Liver (tissue), 9 donors: ENCODE results near the gene MIA3. TPM values are rescaled to one million over a fixed set of nuclear protein-coding genes. Genes with fewer than 3 reads are reported as not detected.

Source experiments
- DNase-seq: peaks from one replicate; pipeline ENCODE4 v3.0.0-alpha.2; 2017; ENCODE audit warnings: low spot score
- H3K27ac ChIP-seq, 2 donors: one replicate each; pipeline ENCODE4 v1.7.0; 2013; ENCODE audit warnings: inconsistent platforms in 2 of 2, low read length in 2 of 2, control low read depth in 1 of 2, low read depth in 1 of 2, mild to moderate bottlenecking in 1 of 2
- H3K27me3 ChIP-seq, 4 donors: one replicate each; pipeline versions ENCODE4 v1.6.1 to v1.7.0; 2013; ENCODE audit warnings: low read length in 3 of 4, inconsistent platforms in 1 of 4, mild to moderate bottlenecking in 1 of 4, moderate library complexity in 1 of 4; ENCODE audit not compliant: control insufficient read depth in 4 of 4, insufficient read depth in 4 of 4
- H3K36me3 ChIP-seq, 4 donors: one replicate each; pipeline versions ENCODE4 v1.6.1 to v1.7.0; 2013; ENCODE audit warnings: low read length in 3 of 4, mild to moderate bottlenecking in 3 of 4, low read depth in 1 of 4, moderate library complexity in 1 of 4; ENCODE audit not compliant: control insufficient read depth in 4 of 4, insufficient read depth in 3 of 4
- H3K4me1 ChIP-seq, 4 donors: one replicate each; pipeline versions ENCODE4 v1.6.1 to v1.7.0; 2013; ENCODE audit warnings: low read length in 3 of 4, mild to moderate bottlenecking in 3 of 4, moderate library complexity in 1 of 4; ENCODE audit not compliant: control insufficient read depth in 4 of 4, insufficient read depth in 4 of 4
- H3K4me3 ChIP-seq, 3 donors: one replicate each; pipeline versions ENCODE4 v1.6.1 to v1.7.0; 2013; ENCODE audit warnings: low read length in 3 of 3, control low read depth in 1 of 3, low read depth in 1 of 3, mild to moderate bottlenecking in 1 of 3
- H3K9ac ChIP-seq, 2 donors: one replicate each; pipeline ENCODE4 v1.7.0; 2013; ENCODE audit warnings: low read length in 2 of 2, mild to moderate bottlenecking in 2 of 2, moderate library complexity in 2 of 2, control low read depth in 1 of 2, low read depth in 1 of 2
- H3K9me3 ChIP-seq, 4 donors: one replicate each; pipeline versions ENCODE4 v1.6.1 to v1.7.0; 2013; ENCODE audit warnings: low read length in 3 of 4; ENCODE audit not compliant: control insufficient read depth in 4 of 4
- ATF3 ChIP-seq: IDR thresholded peaks from 2 replicates; pipeline ENCODE4 v1.6.1; 2016; ENCODE audit warnings: antibody characterized with exemption
- EGR1 ChIP-seq, 2 donors: IDR thresholded peaks; 2 replicates each; pipeline ENCODE4 v1.6.1; 2016 to 2018; ENCODE audit warnings: antibody characterized with exemption in 2 of 2, low read depth in 2 of 2
- FOXA1 ChIP-seq: IDR thresholded peaks from 2 replicates; pipeline ENCODE4 v1.6.1; 2016; ENCODE audit warnings: antibody characterized with exemption
- FOXA2 ChIP-seq: IDR thresholded peaks from 2 replicates; pipeline ENCODE4 v1.6.1; 2016; ENCODE audit warnings: antibody characterized with exemption
- GABPA ChIP-seq, 2 donors: IDR thresholded peaks in 1 of 2; conservative IDR thresholded peaks in 1 of 2; 2 replicates each; pipeline ENCODE4 v1.6.1; 2016; ENCODE audit warnings: antibody characterized with exemption in 2 of 2, mild to moderate bottlenecking in 1 of 2, moderate library complexity in 1 of 2
- HNF4A ChIP-seq, 2 donors: conservative IDR thresholded peaks; 2 replicates each; pipeline ENCODE4 v1.6.1; 2016; ENCODE audit warnings: antibody characterized with exemption in 2 of 2, mild to moderate bottlenecking in 2 of 2
- HNF4G ChIP-seq: IDR thresholded peaks from 2 replicates; pipeline ENCODE4 v1.6.1; 2016; ENCODE audit warnings: antibody characterized with exemption
- JUND ChIP-seq, 2 donors: IDR thresholded peaks; 2 replicates each; pipeline ENCODE4 v1.6.1; 2016; ENCODE audit warnings: antibody characterized with exemption in 2 of 2
- MAX ChIP-seq: IDR thresholded peaks from 2 replicates; pipeline ENCODE4 v1.6.1; 2016; ENCODE audit warnings: antibody characterized with exemption
- NR2F2 ChIP-seq: IDR thresholded peaks from 2 replicates; pipeline ENCODE4 v1.6.1; 2016; ENCODE audit warnings: antibody characterized with exemption
- RAD21 ChIP-seq, 2 donors: IDR thresholded peaks; 2 replicates each; pipeline ENCODE4 v1.6.1; 2016; ENCODE audit warnings: antibody characterized with exemption in 2 of 2, mild to moderate bottlenecking in 2 of 2
- REST ChIP-seq: IDR thresholded peaks from 2 replicates; pipeline ENCODE4 v1.6.1; 2016; ENCODE audit warnings: antibody characterized with exemption, mild to moderate bottlenecking
- RXRA ChIP-seq, 2 donors: IDR thresholded peaks; 2 replicates each; pipeline ENCODE4 v1.6.1; 2017 to 2018; ENCODE audit warnings: antibody characterized with exemption in 2 of 2, mild to moderate bottlenecking in 1 of 2
- TAF1 ChIP-seq: conservative IDR thresholded peaks from 2 replicates; pipeline ENCODE4 v1.6.1; 2016; ENCODE audit warnings: antibody characterized with exemption, mild to moderate bottlenecking
- ZBTB33 ChIP-seq: IDR thresholded peaks from 2 replicates; pipeline ENCODE4 v1.6.1; 2016; ENCODE audit warnings: antibody characterized with exemption
- WGBS: extraction: QIAGEN DNeasy Blood & Tissue Kit; methylation state at CpG from one replicate; pipeline ENCODE4 v1.1.7; 2013; 5-methylcytosine and 5-hydroxymethylcytosine counted together
- polyA plus RNA-seq, 2 donors: library from polyadenylated mRNA; stranded (reverse) in 1 of 2; unstranded in 1 of 2; fragments of 200-250 nt in 1 of 2; fragments of >200 nt in 1 of 2; fragmentation: Nextera tagmentation in 1 of 2; extraction: Ambion mirVana in 1 of 2; gene quantifications; one replicate each; pipeline versions ENCODE4 v1.2.1 to v1.2.3, GENCODE V29; 2013 to 2015
- total RNA-seq, 2 donors: library from RNA; depleted of rRNA; stranded (reverse); fragments of >200 nt; gene quantifications; one replicate each; pipeline ENCODE4 v1.2.3, GENCODE V29; 2014
- donor health status: healthy.
- donor health status: healthy.
- donor health status: healthy.
- donor health status: healthy.
- donor health status: healthy.

Gene MIA3
- total and polyA plus RNA-seq, 4 donors, result 20.8 to 69.4 (median 32.1) TPM

- peak; percentile 88 for TF ChIP-seq REST
Measured at GRCh38 chr1:222643938-222644635, 26.2 kb downstream of the MIA3 start (continued).

- Histone ChIP-seq H3K4me1 (peaks cover 0 to 24% (median 9%) of the 10 kb centered on the region in 4 donors), H3K27ac (peak overlapping the region; percentile 94), H3K4me3 (peak overlapping the region; percentile 72 to 89 (median 77)), H3K27me3 (no peaks in the 10 kb centered on the region), H3K9ac (peak overlapping the region; percentile 67 to 72), H3K9me3 (no peaks in the 10 kb centered on the region), H3K36me3 (peaks cover 3 to 18% (median 10%) of the 10 kb centered on the region in 4 donors)
- DNase-seq, result no peak
- WGBS, result under 1% methylated on average over 5 of the region's 5 CpGs
- TF ChIP-seq HNF4G, result no peak
- TF ChIP-seq ATF3, result peak; percentile 29
Measured at GRCh38 chr1:222644636-222644980, 26.7 kb downstream of the MIA3 start.

- Histone ChIP-seq H3K27me3 (no peaks in the 10 kb centered on the region), H3K36me3 (peaks cover 9 to 60% (median 52%) of the 10 kb centered on the region in 4 donors), H3K4me3 (no peak overlapping the region), H3K9ac (no peak overlapping the region), H3K9me3 (no peaks in the 10 kb centered on the region), H3K4me1 (peaks cover 2 to 14% (median 5%) of the 10 kb centered on the region in 4 donors), H3K27ac (no peak overlapping the region)
- 85% methylated on average over 1 of the region's 1 CpG for WGBS
- TF ChIP-seq HNF4A (conservative IDR thresholded peaks at IDR 0.05) (no peak), MAX (no peak), GABPA (IDR thresholded peaks at IDR 0.05 in 1 of 2, conservative IDR thresholded peaks at IDR 0.05 in 1 of 2) (no peak), RXRA (IDR thresholded peaks at IDR 0.05) (no peak), ZBTB33 (no peak), EGR1 (IDR thresholded peaks at IDR 0.05; ENCODE audit: low read depth in 2 of 2) (no peak), FOXA1 (no peak), TAF1 (no peak), HNF4G (no peak), FOXA2 (no peak), NR2F2 (no peak), RAD21 (IDR thresholded peaks at IDR 0.05) (no peak), REST (no peak), JUND (IDR thresholded peaks at IDR 0.05) (no peak)
- no peak for DNase-seq
Measured at GRCh38 chr1:222652676-222653075, 34.8 kb downstream of the MIA3 start.
